Loucy (cell line): ENCODE measurements around the gene DBNDD1.

Experiments
- H2AFZ ChIP-seq: fragments of 200-600 bp; sonication (generic); 2 replicates; pipeline ENCODE4 v1.6.0; 2016; ENCODE audit warnings: antibody characterized with exemption, mild to moderate bottlenecking, low read length, moderate library complexity
- H3F3A ChIP-seq: fragments of 200-600 bp; 2 replicates; pipeline ENCODE4 v1.6.0; 2016; ENCODE audit warnings: antibody characterized with exemption, low read depth, mild to moderate bottlenecking
- H3K27me3 ChIP-seq: fragments of 200-600 bp; sonication (generic); 2 replicates; pipeline ENCODE4 v1.6.1; 2014; ENCODE audit warnings: low read length, mild to moderate bottlenecking; ENCODE audit not compliant: insufficient read depth, poor library complexity, severe bottlenecking
- H3K36me3 ChIP-seq: fragments of 200-600 bp; sonication (generic); 2 replicates; pipeline ENCODE4 v1.6.1; 2016; ENCODE audit warnings: low read length; ENCODE audit not compliant: insufficient read depth
- H3K4me1 ChIP-seq: fragments of 200-600 bp; sonication (generic); 2 replicates; pipeline ENCODE4 v1.5.1; 2014; ENCODE audit warnings: low read length, mild to moderate bottlenecking; ENCODE audit not compliant: insufficient read depth, poor library complexity, severe bottlenecking
- H3K4me2 ChIP-seq: fragments of 200-600 bp; sonication (generic); 2 replicates; pipeline ENCODE4 v1.6.0; 2014; ENCODE audit warnings: antibody characterized with exemption, low read length, low read depth, mild to moderate bottlenecking; ENCODE audit not compliant: poor library complexity, severe bottlenecking
- H3K4me3 ChIP-seq: fragments of 200-600 bp; sonication (generic); 2 replicates; pipeline ENCODE4 v1.5.1; 2014; ENCODE audit warnings: low read length, mild to moderate bottlenecking, mixed read lengths; ENCODE audit not compliant: poor library complexity, severe bottlenecking
- H3K79me2 ChIP-seq: fragments of 200-600 bp; sonication (generic); 2 replicates; pipeline ENCODE4 v1.6.1; 2014; ENCODE audit warnings: low read length; ENCODE audit not compliant: insufficient read depth
- H3K9ac ChIP-seq: fragments of 200-600 bp; sonication (generic); 2 replicates; pipeline ENCODE4 v1.6.0; 2014; ENCODE audit warnings: mild to moderate bottlenecking, low read depth, low read length, moderate library complexity; ENCODE audit not compliant: poor library complexity, severe bottlenecking
- H3K9me2 ChIP-seq: fragments of 200-600 bp; sonication (generic); replicated peaks from 2 replicates; pipeline ENCODE4 v1.6.1; 2016; ENCODE audit warnings: low read depth, low read length, mixed read lengths
- H3K9me3 ChIP-seq: fragments of 200-600 bp; sonication (generic); 2 replicates; pipeline ENCODE4 v1.6.1; 2014; ENCODE audit warnings: mild to moderate bottlenecking, antibody characterized with exemption, low read length, low read depth; ENCODE audit not compliant: insufficient read depth
- H4K20me1 ChIP-seq: fragments of 200-600 bp; sonication (generic); 2 replicates; pipeline ENCODE4 v1.6.0; 2014; ENCODE audit warnings: antibody characterized with exemption, low read length, mild to moderate bottlenecking; ENCODE audit not compliant: insufficient read depth, poor library complexity, severe bottlenecking
- CTCF ChIP-seq: fragments of 200-600 bp; sonication (generic); conservative IDR thresholded peaks from 2 replicates; pipeline ENCODE4 v1.5.1; 2014; ENCODE audit warnings: mild to moderate bottlenecking, antibody characterized with exemption, low read length
- EZH2phosphoT487 ChIP-seq: fragments of 200-600 bp; IDR thresholded peaks from 2 replicates; pipeline ENCODE4 v1.6.1; 2018; ENCODE audit warnings: antibody characterized with exemption, mild to moderate bottlenecking, moderate library complexity, borderline replicate concordance

The DBNDD1 gene

GRCh38 chr16:89962754-89963498 is 56.3 kb downstream of the DBNDD1 start:
- Histone ChIP-seq H4K20me1 (no peaks in the 10 kb centered on the region), H3K9me3 (no peaks in the 10 kb centered on the region), H3K4me2 (no peak overlapping the region), H2AFZ (no peak overlapping the region), H3K4me3 (no peak overlapping the region), H3K79me2 (no peaks in the 10 kb centered on the region), H3K9ac (no peak overlapping the region), H3K4me1 (no peaks in the 10 kb centered on the region), H3K9me2 (no peaks in the 10 kb centered on the region), H3K36me3 (no peaks in the 10 kb centered on the region), H3K27me3 (no peaks in the 10 kb centered on the region), H3F3A (no peaks in the 10 kb centered on the region)
- TF ChIP-seq CTCF = no peak
- TF ChIP-seq EZH2phosphoT487 = no peak

DNA sequence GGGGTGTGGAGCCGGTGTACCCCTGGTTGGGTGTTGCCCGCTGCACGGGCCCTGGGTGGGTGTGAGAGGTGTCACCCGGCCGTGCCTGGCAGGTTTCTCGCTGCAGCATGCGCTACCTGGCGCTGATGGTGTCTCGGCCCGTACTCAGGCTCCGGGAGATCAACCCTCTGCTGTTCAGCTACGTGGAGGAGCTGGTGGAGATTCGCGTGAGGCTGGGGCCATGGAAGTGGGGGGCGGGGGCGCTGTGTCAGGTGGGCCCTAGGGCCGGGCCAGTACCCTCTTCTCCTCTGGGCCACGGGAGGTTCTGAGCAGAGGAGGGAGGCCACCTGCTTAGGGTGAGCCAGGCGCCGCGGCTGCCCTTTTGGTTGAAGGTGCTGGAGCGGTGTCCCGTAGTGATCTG is 57.3 kb downstream of the DBNDD1 start:
- no peaks in the 10 kb centered on the region for H3K9me2 ChIP-seq
- no peaks in the 10 kb centered on the region for H4K20me1 ChIP-seq
- H3K4me1 ChIP-seq = no peaks in the 10 kb centered on the region
- no peak overlapping the region for H3K9ac ChIP-seq
- no peak overlapping the region for H2AFZ ChIP-seq
- H3K79me2 ChIP-seq = no peaks in the 10 kb centered on the region
- no peaks in the 10 kb centered on the region for H3K9me3 ChIP-seq
- TF ChIP-seq EZH2phosphoT487 (no peak), CTCF (no peak)
- H3K4me2 ChIP-seq = no peak overlapping the region
- H3K4me3 ChIP-seq = no peak overlapping the region
- no peaks in the 10 kb centered on the region for H3K36me3 ChIP-seq
- no peaks in the 10 kb centered on the region for H3F3A ChIP-seq
- H3K27me3 ChIP-seq = no peaks in the 10 kb centered on the region

- Histone ChIP-seq H3K36me3 (no peaks in the 10 kb centered on the region), H3K79me2 (no peaks in the 10 kb centered on the region), H3K9me2 (no peaks in the 10 kb centered on the region), H3K9ac (no peak overlapping the region), H3K4me3 (no peak overlapping the region), H3K27me3 (no peaks in the 10 kb centered on the region), H3K9me3 (no peaks in the 10 kb centered on the region), H4K20me1 (no peaks in the 10 kb centered on the region), H3K4me1 (no peaks in the 10 kb centered on the region), H3F3A (no peaks in the 10 kb centered on the region), H2AFZ (no peak overlapping the region), H3K4me2 (no peak overlapping the region)
- TF ChIP-seq CTCF (no peak), EZH2phosphoT487 (no peak)
Observed at GRCh38 chr16:89960966-89961365, 58.3 kb downstream of the DBNDD1 start.
